GM18951 (cell line): ENCODE results near the gene SENP8.

Experiments
- POLR2A ChIP-seq: IDR thresholded peaks from 4 replicates; pipeline ENCODE4 v1.6.1; 2011; ENCODE audit warnings: mild to moderate bottlenecking; ENCODE audit not compliant: insufficient read length, insufficient read depth; ENCODE audit errors: extremely low read depth
- in situ Hi-C: fragments of 300-500 bp; cut with MboI; formaldehyde crosslinking; loops from one replicate; pipeline ENCODE4 v1.12.0; 2022; ENCODE audit warnings: low sequenced_read_pairs, mixed read lengths, inconsistent platforms; ENCODE audit not compliant: unreplicated experiment

SENP8 gene

GRCh38 chr15:72155003-72155621 lies 36.9 kb downstream of the SENP8 start:
- in situ Hi-C loops: loop anchor here (10.0 kb wide), 1 partner anchor 410 kb away; no protein-coding TSS in a partner anchor
- no peak for TF ChIP-seq POLR2A

- in situ Hi-C loops: loop anchor here (10.0 kb wide), 1 partner anchor 411 kb away; no protein-coding TSS in a partner anchor
- TF ChIP-seq POLR2A: no peak
These were observed 37.7 kb downstream of the SENP8 start for GRCh38 chr15:72155635-72156616.

GRCh38 chr15:72156928-72157327 lies 38.7 kb downstream of the SENP8 start:
- in situ Hi-C loops: loop anchor here (10.0 kb wide), 1 partner anchor 412 kb away; no protein-coding TSS in a partner anchor
- TF ChIP-seq POLR2A: no peak

- no peak for TF ChIP-seq POLR2A
- in situ Hi-C loops: no loop called here
These were observed 42.6 kb downstream of the SENP8 start for GRCh38 chr15:72160696-72161245.

- in situ Hi-C loops: no loop called here
- no peak for TF ChIP-seq POLR2A
These were observed 43.3 kb downstream of the SENP8 start for GRCh38 chr15:72161361-72162132.

GRCh38 chr15:72162569-72162968 lies 44.4 kb downstream of the SENP8 start:
- in situ Hi-C loops: no loop called here
- no peak for TF ChIP-seq POLR2A

GRCh38 chr15:72163719-72164118 lies 45.5 kb downstream of the SENP8 start:
- in situ Hi-C loops: no loop called here
- TF ChIP-seq POLR2A: no peak

GRCh38 chr15:72166716-72167417 lies 48.7 kb downstream of the SENP8 start:
- no peak for TF ChIP-seq POLR2A
- in situ Hi-C loops: no loop called here

GRCh38 chr15:72167445-72167844 lies 49.2 kb downstream of the SENP8 start:
- in situ Hi-C loops: no loop called here

GRCh38 chr15:72168131-72168807 lies 50.1 kb downstream of the SENP8 start:
- TF ChIP-seq POLR2A: no peak
- in situ Hi-C loops: no loop called here

More at GRCh38 chr15:72167445-72167844, 49.2 kb downstream of the SENP8 start:
- TF ChIP-seq POLR2A: no peak

- in situ Hi-C loops: no loop called here
- no peak for TF ChIP-seq POLR2A
These were observed 50.6 kb downstream of the SENP8 start for GRCh38 chr15:72168808-72169190.
